GM19099 (cell line): Measurements from ENCODE around the gene ARIH2.

ENCODE experiments used
- POLR2A ChIP-seq: IDR thresholded peaks from 3 replicates; pipeline ENCODE4 v1.6.1; 2011; ENCODE audit warnings: low read depth; ENCODE audit not compliant: insufficient read length; ENCODE audit errors: extremely low read depth

The ARIH2 gene

DNA sequence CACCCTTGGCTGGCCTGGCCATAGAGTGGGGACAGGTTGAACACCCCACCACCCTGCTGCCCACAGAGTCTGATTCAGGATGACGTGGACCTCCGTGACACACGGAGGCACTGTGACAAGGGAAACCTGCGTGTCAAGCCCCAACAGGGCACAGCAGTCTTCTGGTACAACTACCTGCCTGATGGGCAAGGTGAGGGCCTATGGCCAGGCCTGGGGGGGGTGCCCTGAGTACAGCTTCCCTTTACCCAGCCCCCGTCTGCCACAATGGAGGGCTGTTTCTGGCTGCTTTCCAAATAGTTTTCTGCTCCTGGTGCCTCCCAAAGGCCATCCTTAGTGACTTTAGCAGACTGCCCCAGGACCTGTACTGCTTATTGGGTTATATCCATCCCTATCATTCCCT, 87.4 kb downstream of the ARIH2 start:
- TF ChIP-seq POLR2A = no peak

DNA sequence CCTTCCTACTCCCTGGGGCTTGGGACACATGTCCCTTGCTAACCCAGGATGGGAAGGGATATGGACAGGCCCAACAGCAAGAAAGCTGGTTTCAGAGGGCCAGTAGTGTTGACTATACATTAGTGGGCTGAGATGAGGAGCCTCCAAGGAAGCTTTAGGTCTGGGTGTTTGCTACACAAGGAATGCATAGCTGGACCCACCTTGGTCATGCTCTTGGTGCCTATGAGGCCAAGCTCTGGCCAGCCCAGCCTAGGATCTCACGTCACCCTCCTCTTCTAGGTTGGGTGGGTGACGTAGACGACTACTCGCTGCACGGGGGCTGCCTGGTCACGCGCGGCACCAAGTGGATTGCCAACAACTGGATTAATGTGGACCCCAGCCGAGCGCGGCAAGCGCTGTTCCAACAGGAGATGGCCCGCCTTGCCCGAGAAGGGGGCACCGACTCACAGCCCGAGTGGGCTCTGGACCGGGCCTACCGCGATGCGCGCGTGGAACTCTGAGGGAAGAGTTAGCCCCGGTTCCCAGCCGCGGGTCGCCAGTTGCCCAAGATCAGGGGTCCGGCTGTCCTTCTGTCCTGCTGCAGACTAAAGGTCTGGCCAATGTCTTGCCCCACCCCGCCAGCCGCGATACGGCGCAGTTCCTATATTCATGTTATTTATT, 87.9 kb downstream of the ARIH2 start:
- TF ChIP-seq POLR2A = no peak

- TF ChIP-seq POLR2A = peak; percentile 92
These were observed 88.6 kb downstream of the ARIH2 start, which contains the start of gene WDR6 for GRCh38 chr3:49007068-49007770. Gene WDR6, plus strand, starts transcription at chr3:49007391. Its CDS starts 41 bp downstream, at chr3:49007432.

- TF ChIP-seq POLR2A = no peak
These were observed 89.3 kb downstream of the ARIH2 start for GRCh38 chr3:49007771-49008528.

DNA sequence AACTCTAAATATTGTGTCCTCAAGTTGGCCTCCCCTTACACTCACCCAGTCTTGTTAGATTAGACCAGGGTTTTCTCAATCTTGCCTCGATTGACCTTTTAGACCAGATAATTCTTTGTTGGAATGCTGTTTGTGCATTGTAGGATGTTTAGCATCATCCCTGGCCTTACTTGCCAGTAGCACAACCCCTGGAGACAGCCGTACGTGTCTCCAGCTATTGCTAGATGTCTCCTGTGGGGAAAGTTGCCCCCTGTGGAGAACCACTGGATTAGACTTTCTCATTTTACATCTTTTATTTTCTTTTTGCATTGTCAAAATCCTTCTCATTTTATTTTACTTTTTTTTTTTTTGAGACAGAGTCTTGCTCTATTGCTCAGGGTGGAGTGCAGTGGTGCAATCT, 90.8 kb downstream of the ARIH2 start:
- TF ChIP-seq POLR2A = no peak

- TF ChIP-seq POLR2A = no peak
These were observed 93.9 kb downstream of the ARIH2 start for GRCh38 chr3:49012441-49013017.

DNA sequence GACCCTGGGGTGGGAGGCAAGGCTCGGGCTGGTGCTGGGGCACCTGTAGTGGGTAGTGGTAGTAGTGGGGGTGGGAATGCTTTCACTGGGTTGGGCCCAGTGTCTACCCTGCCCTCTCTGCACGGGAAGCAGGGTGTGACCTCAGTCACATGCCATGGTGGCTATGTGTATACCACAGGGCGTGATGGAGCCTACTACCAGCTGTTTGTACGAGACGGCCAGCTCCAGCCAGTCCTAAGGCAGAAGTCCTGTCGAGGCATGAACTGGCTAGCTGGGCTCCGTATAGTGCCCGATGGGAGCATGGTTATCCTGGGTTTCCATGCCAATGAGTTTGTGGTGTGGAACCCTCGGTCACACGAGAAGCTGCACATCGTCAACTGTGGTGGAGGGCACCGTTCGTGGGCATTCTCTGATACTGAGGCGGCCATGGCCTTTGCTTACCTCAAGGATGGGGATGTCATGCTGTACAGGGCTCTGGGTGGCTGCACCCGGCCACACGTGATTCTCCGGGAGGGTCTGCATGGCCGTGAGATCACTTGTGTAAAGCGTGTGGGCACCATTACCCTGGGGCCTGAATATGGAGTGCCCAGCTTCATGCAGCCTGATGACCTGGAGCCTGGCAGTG, 94.6 kb downstream of the ARIH2 start:
- TF ChIP-seq POLR2A = no peak

DNA sequence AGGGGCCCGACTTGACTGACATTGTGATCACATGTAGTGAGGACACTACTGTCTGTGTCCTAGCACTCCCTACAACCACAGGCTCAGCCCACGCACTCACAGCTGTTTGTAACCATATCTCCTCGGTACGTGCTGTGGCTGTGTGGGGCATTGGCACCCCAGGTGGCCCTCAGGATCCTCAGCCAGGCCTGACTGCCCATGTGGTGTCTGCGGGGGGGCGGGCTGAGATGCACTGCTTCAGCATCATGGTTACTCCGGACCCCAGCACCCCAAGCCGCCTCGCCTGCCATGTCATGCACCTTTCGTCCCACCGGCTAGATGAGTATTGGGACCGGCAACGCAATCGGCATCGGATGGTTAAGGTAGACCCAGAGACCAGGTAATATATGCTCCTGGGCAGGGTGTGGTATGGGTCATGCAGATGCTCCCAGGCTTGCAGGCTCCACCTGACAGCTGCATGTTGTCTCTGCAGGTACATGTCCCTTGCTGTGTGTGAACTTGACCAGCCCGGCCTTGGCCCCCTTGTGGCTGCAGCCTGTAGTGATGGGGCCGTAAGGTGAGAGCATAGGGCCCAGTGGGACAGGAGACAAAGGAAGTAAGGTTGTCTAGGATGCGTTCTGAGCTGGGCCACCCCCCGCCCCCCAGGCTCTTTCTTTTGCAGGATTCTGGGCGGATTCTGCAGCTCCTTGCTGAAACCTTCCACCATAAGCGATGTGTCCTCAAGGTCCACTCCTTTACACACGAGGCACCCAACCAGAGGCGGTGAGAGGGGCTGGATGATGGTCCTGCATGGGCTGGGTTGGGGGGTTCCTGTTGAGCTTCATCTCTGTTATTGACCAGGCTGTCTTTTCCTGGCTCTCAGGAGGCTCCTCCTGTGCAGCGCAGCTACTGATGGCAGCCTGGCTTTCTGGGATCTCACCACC, 95.4 kb downstream of the ARIH2 start:
- TF ChIP-seq POLR2A = no peak

- TF ChIP-seq POLR2A = peak; percentile 16
These were observed 96.4 kb downstream of the ARIH2 start for GRCh38 chr3:49015072-49015471.

- no peak for TF ChIP-seq POLR2A
These were observed 97.1 kb downstream of the ARIH2 start for GRCh38 chr3:49015765-49016164.

GRCh38 chr3:49016414-49017228, 98.0 kb downstream of the ARIH2 start:
- TF ChIP-seq POLR2A = peak; percentile 17

- TF ChIP-seq POLR2A = no peak
These were observed 98.8 kb downstream of the ARIH2 start for GRCh38 chr3:49017229-49017970.
